Anterior cingulate cortex (tissue), 58 donors: ENCODE measurements around the gene C1orf146.
"Not testable (repeated sequence)": the region's sequence is repeated elsewhere in the genome, so short reads cannot be mapped to it uniquely, and the experiment has no call there.

Experiments
- DNase-seq, 58 donors: peaks; one replicate each; lab custom pipeline; 2025; lab: John Stamatoyannopoulos, UW

The C1orf146 gene, protein sequence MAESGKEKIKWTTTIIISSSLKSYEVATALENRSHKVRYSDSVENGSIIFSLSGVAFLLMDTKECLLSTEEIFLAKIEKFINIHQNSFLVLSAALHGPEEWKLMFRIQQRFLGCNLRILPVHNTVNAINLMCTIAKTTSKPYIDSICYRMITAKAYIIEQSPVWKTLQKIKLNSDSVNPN

GRCh38 chr1:92217721-92218120 lies at the start of gene C1orf146:
Gene C1orf146, plus strand, starts transcription at chr1:92217915. Its CDS starts 13,506 bp downstream, at chr1:92231421.
- peak in 1 of 58 donors; percentile 2 for DNase-seq

- DNase-seq: peak in 40 of 58 donors; percentile 2 to 76 (median 24)
Measured at GRCh38 chr1:92168657-92169056, 49.1 kb upstream of the C1orf146 start.

DNA sequence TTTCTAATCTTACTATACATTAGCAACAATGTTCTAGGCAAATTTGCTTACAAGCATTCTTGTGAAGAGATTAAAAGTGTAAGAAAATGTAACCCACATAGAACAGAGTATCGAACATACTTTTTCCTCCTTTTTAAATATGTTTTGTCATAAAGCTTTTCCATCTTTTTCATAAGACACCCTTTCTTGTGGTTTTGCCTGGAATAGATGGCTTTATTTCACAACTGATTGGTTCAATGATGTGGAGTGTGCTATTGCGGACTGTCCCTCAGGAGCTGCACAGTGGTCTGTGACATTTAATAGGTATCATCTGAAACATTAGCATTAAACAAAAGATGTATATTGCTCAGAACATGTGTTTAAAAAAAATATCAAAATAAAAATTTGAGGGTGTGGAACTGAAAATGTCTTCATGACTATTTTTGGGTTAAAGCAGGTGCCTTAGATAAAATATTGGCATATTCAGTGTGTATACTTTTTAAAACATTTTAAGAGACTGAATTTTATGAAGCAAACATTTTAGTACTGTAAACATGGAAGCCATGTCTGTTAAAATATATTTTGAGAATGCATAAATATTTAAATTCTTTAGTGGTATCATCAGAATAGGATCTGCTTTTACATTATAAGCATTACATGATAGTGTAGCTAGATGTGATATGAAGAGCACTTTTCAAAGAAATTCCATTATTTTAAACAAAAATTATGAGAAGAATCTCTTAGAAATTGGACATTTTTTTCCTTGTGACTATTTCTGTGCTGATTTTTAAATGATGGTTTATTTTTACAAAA lies 48.3 kb upstream of the C1orf146 start:
- no peak for DNase-seq

GRCh38 chr1:92184632-92185031 lies 33.1 kb upstream of the C1orf146 start:
- DNase-seq: no peak

- peak in 1 of 58 donors; percentile 8 for DNase-seq
Measured at GRCh38 chr1:92186081-92186480, 31.6 kb upstream of the C1orf146 start.

GRCh38 chr1:92188436-92189255 lies 29.1 kb upstream of the C1orf146 start:
- DNase-seq: peak in 1 of 58 donors; percentile 8

DNA sequence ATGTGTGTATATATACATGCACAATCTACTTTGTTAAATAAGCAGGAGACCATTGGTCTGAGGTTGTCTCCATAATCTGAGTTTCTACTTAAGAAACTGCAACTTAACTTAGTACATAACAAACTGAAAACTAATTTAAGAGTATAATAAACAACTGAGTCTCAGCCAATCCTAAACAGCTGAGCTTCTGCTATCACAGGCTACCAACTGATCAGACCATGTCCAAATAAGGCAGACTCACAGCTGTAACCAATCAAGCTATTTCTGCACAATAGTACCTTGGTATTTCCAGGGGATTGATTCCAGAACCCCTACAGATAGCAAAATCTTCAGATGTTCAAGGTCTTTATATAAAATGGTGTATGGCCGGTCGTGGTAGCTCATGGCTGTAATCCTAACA lies 26.0 kb upstream of the C1orf146 start:
- DNase-seq: no peak

DNA sequence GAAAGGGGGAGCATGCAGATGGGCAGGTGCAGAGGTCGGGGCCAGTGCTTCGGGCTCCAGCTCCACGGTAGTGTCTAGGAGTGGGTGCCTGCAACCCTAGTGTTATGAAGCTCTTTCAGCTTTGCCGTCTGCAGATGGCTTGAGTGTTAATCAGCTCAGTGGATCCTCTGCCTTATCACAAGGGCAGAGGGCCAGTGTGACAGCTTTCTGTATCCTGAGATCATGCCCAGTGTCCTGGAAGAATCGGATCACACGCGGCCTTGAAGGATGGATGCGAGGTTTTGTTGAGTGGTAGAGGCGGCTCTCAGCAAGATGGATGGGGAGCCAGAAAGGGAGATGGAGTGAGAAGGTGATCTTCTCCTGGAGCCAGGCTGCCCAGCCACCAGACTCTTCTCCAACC lies 25.5 kb upstream of the C1orf146 start:
- no peak for DNase-seq

- peak in 1 of 58 donors; percentile 6 for DNase-seq
Measured at GRCh38 chr1:92194511-92194910, 23.2 kb upstream of the C1orf146 start.

GRCh38 chr1:92201973-92202372 lies 15.7 kb upstream of the C1orf146 start:
- no peak for DNase-seq

DNA sequence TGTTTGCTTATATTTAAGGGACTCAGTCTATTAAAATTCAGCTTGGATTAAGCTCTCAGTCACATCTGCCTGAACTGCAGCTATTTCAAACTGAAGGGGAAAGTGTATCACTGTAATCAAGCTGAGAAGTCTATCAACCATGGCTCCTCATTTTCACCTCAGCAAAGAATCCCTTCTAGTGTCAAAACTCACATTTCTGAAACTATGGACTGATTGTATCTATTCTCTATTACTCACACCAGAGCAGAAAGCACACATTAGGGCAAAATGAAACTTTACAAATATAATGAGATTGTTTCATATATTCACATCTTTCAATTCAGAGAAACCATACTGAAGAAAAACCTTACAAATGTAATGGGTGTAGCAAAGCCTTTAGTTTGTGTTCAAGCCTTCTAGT lies 14.6 kb upstream of the C1orf146 start:
- no peak for DNase-seq

GRCh38 chr1:92210701-92211100 lies 7.0 kb upstream of the C1orf146 start:
- DNase-seq: no peak

- no peak for DNase-seq
Measured at GRCh38 chr1:92211166-92211565, 6.5 kb upstream of the C1orf146 start.

DNA sequence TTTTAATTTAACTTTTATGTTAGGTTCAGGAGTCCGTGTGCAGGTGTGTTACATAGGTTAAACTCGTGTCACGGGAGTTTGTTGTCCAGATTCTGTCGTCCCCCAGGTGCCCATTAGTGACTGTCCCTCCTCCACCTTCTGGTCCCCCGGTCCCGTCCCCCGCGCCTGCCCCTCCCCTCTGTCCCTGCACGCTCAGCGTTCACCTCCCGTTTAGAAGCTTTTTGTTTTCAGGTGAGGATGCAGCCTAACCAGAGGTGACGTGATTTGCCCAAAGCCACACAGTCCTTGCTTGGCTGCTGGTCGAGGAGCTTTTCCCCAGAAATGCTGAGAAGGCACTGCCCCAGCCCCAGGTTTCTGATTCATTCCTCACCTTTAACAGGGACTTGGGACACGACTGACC lies 844 bp downstream of the C1orf146 start:
- no peak for DNase-seq

- no peak for DNase-seq
Measured at GRCh38 chr1:92219028-92219427, 1.3 kb downstream of the C1orf146 start.

- DNase-seq: no peak
Measured at GRCh38 chr1:92228401-92228800, 10.7 kb downstream of the C1orf146 start.

- no peak for DNase-seq
Measured at GRCh38 chr1:92230736-92231135, 13.0 kb downstream of the C1orf146 start.

DNA sequence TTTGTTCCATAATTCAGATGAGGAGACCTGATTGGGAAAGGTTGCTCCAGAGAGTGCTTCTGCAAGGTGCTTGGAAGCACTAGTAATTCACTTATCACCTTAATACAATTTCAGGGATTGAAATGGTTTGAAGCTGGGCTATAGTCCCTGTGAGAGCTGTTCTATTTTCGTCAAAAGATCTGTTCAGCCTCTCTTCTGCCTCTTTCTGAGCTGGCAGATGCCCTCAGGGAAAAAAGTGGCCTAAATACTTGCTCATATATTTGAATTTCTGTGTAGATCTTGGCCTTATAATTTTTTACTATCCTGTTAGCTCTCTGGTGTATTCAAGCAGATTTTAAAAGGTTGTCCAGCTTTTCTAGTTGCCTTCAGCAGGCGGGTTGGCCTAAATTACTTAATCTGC lies 22.3 kb downstream of the C1orf146 start:
- no peak for DNase-seq

- no peak for DNase-seq
Measured at GRCh38 chr1:92244376-92244775, 26.7 kb downstream of the C1orf146 start.

DNA sequence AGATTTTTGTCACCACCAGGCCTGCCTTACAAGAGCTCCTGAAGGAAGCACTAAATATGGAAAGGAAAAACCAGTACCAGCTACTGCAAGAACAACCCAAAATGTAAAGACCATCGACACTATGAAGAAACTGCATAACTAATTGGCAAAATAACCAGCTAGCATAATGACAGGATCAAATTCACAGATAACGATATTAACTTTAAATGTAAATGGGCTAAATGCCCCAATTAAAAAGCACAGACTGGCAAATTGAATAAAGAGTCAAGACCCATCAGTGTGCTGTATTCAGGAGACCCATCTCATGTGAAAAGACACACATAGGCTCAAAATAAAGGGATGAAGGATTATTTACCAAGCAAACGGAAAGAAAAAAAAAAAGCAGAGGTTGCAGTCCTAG lies 37.0 kb downstream of the C1orf146 start:
- not testable (repeated sequence) for DNase-seq

- no peak for DNase-seq
Measured at GRCh38 chr1:92259350-92259749, 41.6 kb downstream of the C1orf146 start.
